ENCODE measurements around the gene SPDEF. TPM values are rescaled to one million over a fixed set of nuclear protein-coding genes. Genes with fewer than 3 reads are reported as not detected.

Gene SPDEF
- total and polyA plus RNA-seq, 2 of the 13 experiments (the other 11 are each of a cell fraction or from before 2014, with no cell fraction given), result not detected

DNA sequence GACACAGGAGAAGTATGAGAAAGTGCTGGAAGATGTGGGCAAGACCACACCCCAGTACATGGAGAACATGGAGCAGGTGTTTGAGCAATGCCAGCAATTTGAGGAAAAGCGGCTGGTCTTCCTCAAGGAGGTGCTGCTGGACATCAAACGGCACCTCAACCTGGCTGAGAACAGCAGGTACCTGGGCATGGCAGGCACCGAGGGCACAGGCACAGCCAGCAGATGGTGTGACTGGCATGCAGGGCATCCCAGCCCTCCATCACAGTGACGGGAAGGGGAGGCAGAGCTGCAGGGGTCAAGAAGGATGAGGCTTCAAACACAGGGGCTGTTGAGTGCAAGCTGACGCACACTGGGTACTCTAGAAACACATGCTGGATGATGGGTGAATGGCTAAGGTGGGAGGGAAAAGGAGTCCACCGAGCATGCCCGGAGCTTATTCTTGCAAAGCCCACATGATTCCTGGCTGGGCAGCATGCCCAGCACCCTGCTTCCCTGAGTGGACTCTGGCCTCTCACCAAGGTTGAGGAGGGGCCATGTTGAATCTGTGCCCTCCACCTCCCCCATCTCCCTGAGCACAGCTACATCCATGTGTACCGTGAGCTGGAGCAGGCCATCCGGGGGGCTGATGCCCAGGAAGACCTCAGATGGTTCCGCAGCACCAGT is 26.3 kb downstream of the SPDEF start:
- Histone ChIP-seq H2AFZ (ENCODE audit: low read length) (no peak overlapping the region), H3K36me3 (replicated peaks in 1 of 2; ENCODE audit: control insufficient read depth in 1 of 2, insufficient read depth in 2 of 2, low read length in 2 of 2) (no peaks in the 10 kb centered on the region), H3K4me2 (ENCODE audit: low read depth, low read length) (no peak overlapping the region), H3K27me3 (ENCODE audit: control insufficient read depth in 1 of 2, insufficient read depth in 2 of 2, low read length in 2 of 2) (peaks cover 18 to 60% of the 10 kb centered on the region in 2 experiments), H3K9me3 (ENCODE audit: low read length) (no peaks in the 10 kb centered on the region), H3K79me2 (ENCODE audit: insufficient read depth, low read length) (no peaks in the 10 kb centered on the region), H3K27ac (ENCODE audit: extremely low read length, insufficient read depth, low read length) (no peak overlapping the region), H3K4me1 (ENCODE audit: insufficient read depth, low read length) (peaks cover 26% of the 10 kb centered on the region), H3K4me3 (replicated peaks in 1 of 3; ENCODE audit: insufficient read depth in 1 of 3, low read depth in 2 of 3, low read length in 3 of 3) (no peak overlapping the region), H3K9ac (ENCODE audit: insufficient read depth, low read depth, low read length) (no peak overlapping the region), H4K20me1 (ENCODE audit: insufficient read depth, low read length) (no peaks in the 10 kb centered on the region)
- 22% methylated on average over 7 of the region's 10 CpGs for WGBS (ENCODE audit: low lambda C conversion rate)
- intact Hi-C loops (cut with micrococcal nuclease; ENCODE audit: unreplicated experiment), result no loop called here
- in situ Hi-C loops (cut with HindIII; ENCODE audit: extremely low pct_ligation_motif_present, low pct_unique_long_range_greater_than_20kb), result loop anchor here (5.0 kb wide), 1 partner anchor 73 kb away; no protein-coding TSS in a partner anchor
- ATAC-seq (no peak), FAIRE-seq (no peak), DNase-seq (ENCODE audit: low spot score) (peak; percentile 38)
- CTCF ChIA-PET (ENCODE audit: low intra/inter-chr PET ratio, low total read pairs), result no interaction called here
- POLR2A ChIA-PET, result no interaction called here
- no TSS peak for BruUV-seq (replicated peaks)
- TF ChIP-seq ZNF788 (CRISPR knock-in tag; IDR thresholded peaks at IDR 0.05; ENCODE audit: borderline replicate concordance) (0 out of 2 replicates have a peak, but pooled peaks have one; percentile 39), FOSL1 (CRISPR knock-in tag; IDR thresholded peaks at IDR 0.05; ENCODE audit: borderline replicate concordance) (no peak), SRSF9 (IDR thresholded peaks at IDR 0.05; ENCODE audit: borderline replicate concordance, insufficient read depth, low read depth, low read length, poor library complexity, severe bottlenecking) (no peak), JARID2 (CRISPR knock-in tag; IDR thresholded peaks at IDR 0.05; ENCODE audit: insufficient replicate concordance) (no peak), KLF13 (CRISPR knock-in tag; IDR thresholded peaks at IDR 0.05) (no peak), ZNF615 (CRISPR knock-in tag; IDR thresholded peaks at IDR 0.05; ENCODE audit: borderline replicate concordance) (no peak), RORA (CRISPR knock-in tag; IDR thresholded peaks at IDR 0.05) (no peak), ZNF263 (CRISPR knock-in tag; IDR thresholded peaks at IDR 0.05) (no peak), SMAD3 (CRISPR knock-in tag; IDR thresholded peaks at IDR 0.05) (no peak), GATA4 (IDR thresholded peaks at IDR 0.05; ENCODE audit: borderline replicate concordance, low read depth) (no peak), FOXA1 (IDR thresholded peaks at IDR 0.05) (no peak), FOXA1 (CRISPR knock-in tag; IDR thresholded peaks at IDR 0.05) (no peak), TARDBP (CRISPR knock-in tag; IDR thresholded peaks at IDR 0.05) (no peak), ZBTB34 (CRISPR knock-in tag; IDR thresholded peaks at IDR 0.05) (no peak), ZNF761 (CRISPR knock-in tag; conservative IDR thresholded peaks at IDR 0.05) (no peak), CREM (IDR thresholded peaks at IDR 0.05) (no peak), CREM (CRISPR knock-in tag; IDR thresholded peaks at IDR 0.05) (no peak), CBX5 (CRISPR knock-in tag; IDR thresholded peaks at IDR 0.05; ENCODE audit: borderline replicate concordance) (no peak), ZXDC (CRISPR knock-in tag; IDR thresholded peaks at IDR 0.05) (no peak), STAG1 (CRISPR knock-in tag; IDR thresholded peaks at IDR 0.05) (peak; percentile 26; the same call in 1 of the 2 replicates)
- TF ChIP-seq, protein P1, sequence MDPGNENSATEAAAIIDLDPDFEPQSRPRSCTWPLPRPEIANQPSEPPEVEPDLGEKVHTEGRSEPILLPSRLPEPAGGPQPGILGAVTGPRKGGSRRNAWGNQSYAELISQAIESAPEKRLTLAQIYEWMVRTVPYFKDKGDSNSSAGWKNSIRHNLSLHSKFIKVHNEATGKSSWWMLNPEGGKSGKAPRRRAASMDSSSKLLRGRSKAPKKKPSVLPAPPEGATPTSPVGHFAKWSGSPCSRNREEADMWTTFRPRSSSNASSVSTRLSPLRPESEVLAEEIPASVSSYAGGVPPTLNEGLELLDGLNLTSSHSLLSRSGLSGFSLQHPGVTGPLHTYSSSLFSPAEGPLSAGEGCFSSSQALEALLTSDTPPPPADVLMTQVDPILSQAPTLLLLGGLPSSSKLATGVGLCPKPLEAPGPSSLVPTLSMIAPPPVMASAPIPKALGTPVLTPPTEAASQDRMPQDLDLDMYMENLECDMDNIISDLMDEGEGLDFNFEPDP (CRISPR knock-in tag; conservative IDR thresholded peaks at IDR 0.05), result no peak

All from HepG2 (cell line).